Esophagus squamous epithelium (tissue), 5 donors: ENCODE measurements around the gene LGALS1. TPM values are rescaled to one million over a fixed set of nuclear protein-coding genes. Genes with fewer than 3 reads are reported as not detected.

Experiments used
- DNase-seq: peaks from one replicate; lab custom pipeline; 2025; lab: John Stamatoyannopoulos, UW
- H3K27ac ChIP-seq, 4 donors: fragments of 200-600 bp; sonication (generic); one replicate each; pipeline ENCODE4 v1.5.1; 2016 to 2019; ENCODE audit warnings: mild to moderate bottlenecking in 1 of 4
- H3K27me3 ChIP-seq, 4 donors: fragments of 200-600 bp; sonication (generic); 1 replicate in 3 of 4; 2 replicates in 1 of 4; pipeline versions ENCODE4 v1.5.1 to v1.6.0; 2017 to 2021; ENCODE audit warnings: antibody characterized with exemption in 1 of 4
- H3K36me3 ChIP-seq, 3 donors: fragments of 200-600 bp; sonication (generic); one replicate each; pipeline ENCODE4 v1.5.1; 2016 to 2019
- H3K4me1 ChIP-seq, 3 donors: fragments of 200-600 bp; sonication (generic); one replicate each; pipeline ENCODE4 v1.5.1; 2017 to 2019
- H3K4me3 ChIP-seq, 4 donors: fragments of 200-600 bp; sonication (generic); 1 replicate in 3 of 4; 2 replicates in 1 of 4; pipeline ENCODE4 v1.5.1; 2016 to 2019; ENCODE audit warnings: mild to moderate bottlenecking in 2 of 4, moderate library complexity in 1 of 4
- H3K9me3 ChIP-seq, 3 donors: fragments of 200-600 bp; sonication (generic); one replicate each; pipeline ENCODE4 v1.5.1; 2016 to 2019
- POLR2A ChIP-seq, 4 donors: fragments of 450-650 bp; IDR thresholded peaks; one replicate each; pipeline ENCODE4 v1.6.1; 2017; ENCODE audit warnings: antibody characterized with exemption in 4 of 4, mild to moderate bottlenecking in 4 of 4, moderate library complexity in 3 of 4
- WGBS, 2 donors: methylation state at CpG; one replicate each; pipeline ENCODE4 v1.1.5; 2018; 5-methylcytosine and 5-hydroxymethylcytosine counted together
- intact Hi-C: fragments of 100-400 bp; cut with DNase I; formaldehyde crosslinking; loops from one replicate; pipeline ENCODE4 v1.15.0; 2022
- total RNA-seq, 4 donors: library from RNA; depleted of rRNA; stranded (reverse); fragments of >200 nt; gene quantifications; one replicate each; pipeline ENCODE4 v1.1.0, GENCODE V29; 2016
- TF ChIP-seq, protein P1 (sequence below), 6 experiments: fragments of 450-650 bp in 4 of 6; fragments of 200-600 bp in 2 of 6; sonication (generic) in 2 of 6; IDR thresholded peaks; one replicate each; pipeline ENCODE4 v1.5.1; 2016 to 2019; ENCODE audit warnings: antibody characterized with exemption in 6 of 6, mild to moderate bottlenecking in 4 of 6, moderate library complexity in 4 of 6
- donor health status: DM: yes; HTN: yes; CAD: no.

The LGALS1 gene
- total RNA-seq, 4 donors from 2014 or later: 25.4 to 261 (median 92.3) TPM

DNA sequence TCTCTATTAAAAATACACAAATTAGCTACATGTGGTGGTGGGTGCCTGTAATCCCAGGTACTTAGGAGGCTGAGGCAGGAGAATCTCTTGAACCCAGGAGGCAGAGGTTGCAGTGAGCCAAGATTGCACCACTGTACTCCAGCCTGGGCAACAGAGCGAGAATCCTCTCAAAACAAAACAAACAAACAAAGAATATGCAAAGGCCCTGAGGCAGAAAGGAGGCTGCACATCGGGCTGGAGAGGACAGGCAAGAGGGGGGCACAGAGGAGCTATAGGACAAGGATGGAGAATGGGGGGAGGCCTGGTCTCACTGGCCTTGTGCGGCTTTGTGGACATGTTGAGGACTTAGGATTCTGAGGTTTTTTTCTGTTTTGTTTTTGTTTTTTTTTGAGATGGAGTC, 29.8 kb downstream of the LGALS1 start:
- no peaks in the 10 kb centered on the region for H3K36me3 ChIP-seq
- TF ChIP-seq, protein P1, sequence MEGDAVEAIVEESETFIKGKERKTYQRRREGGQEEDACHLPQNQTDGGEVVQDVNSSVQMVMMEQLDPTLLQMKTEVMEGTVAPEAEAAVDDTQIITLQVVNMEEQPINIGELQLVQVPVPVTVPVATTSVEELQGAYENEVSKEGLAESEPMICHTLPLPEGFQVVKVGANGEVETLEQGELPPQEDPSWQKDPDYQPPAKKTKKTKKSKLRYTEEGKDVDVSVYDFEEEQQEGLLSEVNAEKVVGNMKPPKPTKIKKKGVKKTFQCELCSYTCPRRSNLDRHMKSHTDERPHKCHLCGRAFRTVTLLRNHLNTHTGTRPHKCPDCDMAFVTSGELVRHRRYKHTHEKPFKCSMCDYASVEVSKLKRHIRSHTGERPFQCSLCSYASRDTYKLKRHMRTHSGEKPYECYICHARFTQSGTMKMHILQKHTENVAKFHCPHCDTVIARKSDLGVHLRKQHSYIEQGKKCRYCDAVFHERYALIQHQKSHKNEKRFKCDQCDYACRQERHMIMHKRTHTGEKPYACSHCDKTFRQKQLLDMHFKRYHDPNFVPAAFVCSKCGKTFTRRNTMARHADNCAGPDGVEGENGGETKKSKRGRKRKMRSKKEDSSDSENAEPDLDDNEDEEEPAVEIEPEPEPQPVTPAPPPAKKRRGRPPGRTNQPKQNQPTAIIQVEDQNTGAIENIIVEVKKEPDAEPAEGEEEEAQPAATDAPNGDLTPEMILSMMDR (IDR thresholded peaks at IDR 0.05): no peak
- no peak for TF ChIP-seq POLR2A (IDR thresholded peaks at IDR 0.05)
- 83 to 85% methylated on average over 3 of the region's 3 CpGs for WGBS, 2 donors
- H3K4me3 ChIP-seq: no peak overlapping the region
- no peaks in the 10 kb centered on the region for H3K27me3 ChIP-seq
- no peak for DNase-seq
- H3K9me3 ChIP-seq: no peaks in the 10 kb centered on the region
- H3K4me1 ChIP-seq: peaks cover 0 to 6% (median 0%) of the 10 kb centered on the region in 3 donors
- no peak overlapping the region for H3K27ac ChIP-seq
- intact Hi-C loops: no loop called here

DNA sequence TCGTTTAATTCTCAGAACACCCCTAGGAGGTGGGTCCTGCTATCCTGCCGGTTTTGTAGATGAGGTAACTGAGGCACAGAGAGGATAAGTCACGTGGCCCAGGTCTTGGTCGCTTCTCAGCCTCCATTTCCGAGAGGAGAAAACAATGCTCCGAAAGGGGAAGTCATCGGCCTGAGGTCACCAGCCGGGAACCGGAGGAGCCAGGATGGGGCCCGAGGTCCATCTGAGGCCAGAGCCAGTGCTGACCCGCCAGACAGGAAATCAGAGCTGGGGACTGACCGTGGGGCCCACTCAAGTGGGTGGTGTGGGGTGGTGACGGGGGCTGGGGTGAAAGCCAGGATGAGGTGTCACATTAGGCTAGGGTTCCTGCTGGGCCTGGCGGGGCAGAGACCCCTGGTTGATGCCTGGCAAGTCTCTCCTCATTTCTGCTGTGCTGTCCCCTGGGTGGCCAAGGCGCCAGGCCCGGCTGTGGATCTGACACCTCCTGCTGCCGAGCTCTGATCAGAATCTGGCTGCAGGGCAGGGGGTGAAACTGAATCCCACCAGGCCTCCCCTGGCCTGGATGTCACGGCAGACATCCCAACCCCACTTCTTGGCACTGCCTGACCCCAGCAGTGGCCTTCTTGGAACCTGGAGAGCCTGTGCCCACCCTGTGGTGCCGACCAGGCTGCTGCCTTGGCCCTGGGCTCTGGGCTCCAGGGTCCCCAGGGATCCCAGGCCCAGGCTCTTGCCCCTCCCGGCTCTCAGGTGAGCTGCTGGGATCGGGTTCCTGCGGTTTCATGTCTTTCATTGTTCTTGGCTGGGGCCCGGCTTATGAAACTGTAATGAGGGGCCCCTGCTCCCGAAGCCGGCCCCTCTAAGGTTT, 33.4 kb downstream of the LGALS1 start:
- Histone ChIP-seq H3K4me1 (peaks cover 0 to 14% (median 0%) of the 10 kb centered on the region in 3 donors), H3K27me3 (no peaks in the 10 kb centered on the region), H3K36me3 (no peaks in the 10 kb centered on the region), H3K27ac (no peak overlapping the region), H3K4me3 (no peak overlapping the region), H3K9me3 (no peaks in the 10 kb centered on the region)
- DNase-seq: no peak
- WGBS, 2 donors: 65 to 67% methylated on average over 7 of the region's 25 CpGs
- intact Hi-C loops: no loop called here
- no peak for TF ChIP-seq POLR2A (IDR thresholded peaks at IDR 0.05)
- TF ChIP-seq, protein P1 (IDR thresholded peaks at IDR 0.05): no peak

DNA sequence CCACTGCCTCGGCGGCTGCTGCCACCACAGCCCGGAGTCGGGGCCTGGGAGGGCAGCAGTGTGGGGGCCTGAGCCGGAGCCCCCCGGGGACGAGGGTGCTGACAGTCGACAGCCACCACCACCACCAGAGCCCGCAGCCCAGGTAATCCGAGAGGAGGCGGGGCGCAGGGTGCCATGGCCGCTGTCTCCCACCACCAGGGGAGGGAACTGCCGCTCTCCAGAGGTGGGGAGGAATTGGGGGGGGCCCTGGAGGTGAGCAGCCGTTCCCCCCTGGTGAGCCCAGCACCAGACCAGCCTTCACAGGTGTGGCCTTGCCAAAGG, 34.0 kb downstream of the LGALS1 start:
- 60 to 80% methylated on average over 1 of the region's 15 CpGs for WGBS, 2 donors
- peaks cover 0 to 14% (median 0%) of the 10 kb centered on the region in 3 donors for H3K4me1 ChIP-seq
- H3K27me3 ChIP-seq: no peaks in the 10 kb centered on the region
- no peaks in the 10 kb centered on the region for H3K9me3 ChIP-seq
- TF ChIP-seq, protein P1 (IDR thresholded peaks at IDR 0.05): no peak
- no peak for TF ChIP-seq POLR2A (IDR thresholded peaks at IDR 0.05)
- no peak overlapping the region for H3K27ac ChIP-seq
- intact Hi-C loops: no loop called here
- no peak for DNase-seq
- no peak overlapping the region for H3K4me3 ChIP-seq
- H3K36me3 ChIP-seq: no peaks in the 10 kb centered on the region

DNA sequence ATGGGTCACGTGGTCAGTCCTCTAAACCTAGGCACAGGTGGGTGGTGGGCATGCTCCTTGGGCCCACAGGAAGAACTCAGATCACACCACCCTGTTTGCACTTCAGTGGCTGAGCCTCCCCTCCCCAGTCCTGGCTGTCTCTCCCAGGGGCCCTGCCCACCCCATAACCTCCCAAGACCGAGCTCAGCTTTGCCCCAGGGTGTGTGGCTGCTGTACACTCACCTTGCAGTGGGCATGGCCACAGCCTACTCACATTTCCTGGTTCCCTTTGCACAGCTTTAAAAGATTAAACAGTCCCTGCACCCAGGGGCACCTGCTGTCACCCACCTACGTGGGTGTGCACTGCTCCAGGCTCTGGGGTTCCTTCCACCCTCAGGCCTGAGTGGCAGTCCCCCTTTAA, 35.2 kb downstream of the LGALS1 start:
- H3K4me1 ChIP-seq: peaks cover 0 to 14% (median 0%) of the 10 kb centered on the region in 3 donors
- peaks cover 0 to 4% (median 0%) of the 10 kb centered on the region in 3 donors for H3K36me3 ChIP-seq
- no peaks in the 10 kb centered on the region for H3K9me3 ChIP-seq
- no peak for TF ChIP-seq POLR2A (IDR thresholded peaks at IDR 0.05)
- TF ChIP-seq, protein P1 (IDR thresholded peaks at IDR 0.05): no peak
- H3K27me3 ChIP-seq: no peaks in the 10 kb centered on the region
- no peak overlapping the region for H3K4me3 ChIP-seq
- 38% methylated on average over 1 of the region's 3 CpGs; no CpG with 5 or more reads in 1 of the 2 donors for WGBS, 2 donors
- H3K27ac ChIP-seq: no peak overlapping the region
- intact Hi-C loops: no loop called here
- no peak for DNase-seq

DNA sequence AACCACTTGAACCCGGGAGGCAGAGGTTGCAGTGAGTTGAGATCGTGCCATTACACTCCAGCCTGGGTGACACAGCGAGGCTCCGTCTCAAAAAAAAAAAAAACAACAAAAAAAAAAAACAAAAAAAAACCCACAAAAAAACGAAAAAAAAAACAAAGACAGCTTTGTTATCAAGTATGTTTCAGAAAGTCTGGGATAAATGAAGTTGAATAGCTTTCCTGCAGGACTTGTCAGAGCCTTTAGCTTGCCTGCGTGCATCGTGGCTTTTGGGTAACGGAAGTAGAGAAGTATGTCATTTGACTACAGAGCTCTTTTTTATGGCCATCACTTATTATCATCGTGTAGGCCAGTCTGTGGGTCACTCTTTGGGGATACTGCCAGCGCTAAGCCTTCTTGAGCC, 36.1 kb downstream of the LGALS1 start:
- Histone ChIP-seq H3K4me3 (no peak overlapping the region), H3K4me1 (peaks cover 0 to 16% (median 0%) of the 10 kb centered on the region in 3 donors), H3K36me3 (peaks cover 0 to 4% (median 0%) of the 10 kb centered on the region in 3 donors), H3K27me3 (no peaks in the 10 kb centered on the region), H3K27ac (no peak overlapping the region), H3K9me3 (no peaks in the 10 kb centered on the region)
- intact Hi-C loops: no loop called here
- no peak for TF ChIP-seq POLR2A (IDR thresholded peaks at IDR 0.05)
- TF ChIP-seq, protein P1 (IDR thresholded peaks at IDR 0.05): no peak
- no peak for DNase-seq
- 84% methylated on average over 7 to 10 of the region's 10 CpGs for WGBS, 2 donors
